Activated CD4-positive, CD25-positive, alpha-beta regulatory T cell treated with anti-CD3 and anti-CD28 coated beads, Interleukin-2, amount 50 U/mL, for 72 hours (primary cell): ENCODE measurements around the gene SLC19A1.

Experiments
- DNase-seq: peaks from one replicate; pipeline ENCODE4 v3.0.0; 2021

Gene SLC19A1

GRCh38 chr21:45475797-45476570 is 66.3 kb downstream of the SLC19A1 start:
- DNase-seq, result no peak

GRCh38 chr21:45475004-45475685 is 67.1 kb downstream of the SLC19A1 start:
- DNase-seq, result no peak

- no peak for DNase-seq
Observed at GRCh38 chr21:45474323-45474950, 67.8 kb downstream of the SLC19A1 start.

- DNase-seq, result no peak
Observed at GRCh38 chr21:45473496-45474322, 68.5 kb downstream of the SLC19A1 start.

- no peak for DNase-seq
Observed at GRCh38 chr21:45472445-45473365, 69.5 kb downstream of the SLC19A1 start.

- no peak for DNase-seq
Observed at GRCh38 chr21:45471525-45472221, 70.6 kb downstream of the SLC19A1 start.

GRCh38 chr21:45470773-45471524 is 71.3 kb downstream of the SLC19A1 start:
- no peak for DNase-seq

GRCh38 chr21:45470087-45470515 is 72.1 kb downstream of the SLC19A1 start:
- no peak for DNase-seq

- no peak for DNase-seq
Observed at GRCh38 chr21:45469273-45470086, 72.8 kb downstream of the SLC19A1 start.

GRCh38 chr21:45468971-45469272 is 73.3 kb downstream of the SLC19A1 start:
- no peak for DNase-seq

- DNase-seq, result no peak
Observed at GRCh38 chr21:45468051-45468970, 73.9 kb downstream of the SLC19A1 start.

- no peak for DNase-seq
Observed at GRCh38 chr21:45467221-45467779, 74.9 kb downstream of the SLC19A1 start.

GRCh38 chr21:45466330-45467220 is 75.7 kb downstream of the SLC19A1 start:
- no peak for DNase-seq

- no peak for DNase-seq
Observed at GRCh38 chr21:45465611-45466329, 76.5 kb downstream of the SLC19A1 start.

GRCh38 chr21:45465105-45465504 is 77.1 kb downstream of the SLC19A1 start:
- DNase-seq, result no peak

- no peak for DNase-seq
Observed at GRCh38 chr21:45464309-45464708, 77.9 kb downstream of the SLC19A1 start.
